ENCODE data around the gene LKAAEAR1.

LKAAEAR1 gene

DNA sequence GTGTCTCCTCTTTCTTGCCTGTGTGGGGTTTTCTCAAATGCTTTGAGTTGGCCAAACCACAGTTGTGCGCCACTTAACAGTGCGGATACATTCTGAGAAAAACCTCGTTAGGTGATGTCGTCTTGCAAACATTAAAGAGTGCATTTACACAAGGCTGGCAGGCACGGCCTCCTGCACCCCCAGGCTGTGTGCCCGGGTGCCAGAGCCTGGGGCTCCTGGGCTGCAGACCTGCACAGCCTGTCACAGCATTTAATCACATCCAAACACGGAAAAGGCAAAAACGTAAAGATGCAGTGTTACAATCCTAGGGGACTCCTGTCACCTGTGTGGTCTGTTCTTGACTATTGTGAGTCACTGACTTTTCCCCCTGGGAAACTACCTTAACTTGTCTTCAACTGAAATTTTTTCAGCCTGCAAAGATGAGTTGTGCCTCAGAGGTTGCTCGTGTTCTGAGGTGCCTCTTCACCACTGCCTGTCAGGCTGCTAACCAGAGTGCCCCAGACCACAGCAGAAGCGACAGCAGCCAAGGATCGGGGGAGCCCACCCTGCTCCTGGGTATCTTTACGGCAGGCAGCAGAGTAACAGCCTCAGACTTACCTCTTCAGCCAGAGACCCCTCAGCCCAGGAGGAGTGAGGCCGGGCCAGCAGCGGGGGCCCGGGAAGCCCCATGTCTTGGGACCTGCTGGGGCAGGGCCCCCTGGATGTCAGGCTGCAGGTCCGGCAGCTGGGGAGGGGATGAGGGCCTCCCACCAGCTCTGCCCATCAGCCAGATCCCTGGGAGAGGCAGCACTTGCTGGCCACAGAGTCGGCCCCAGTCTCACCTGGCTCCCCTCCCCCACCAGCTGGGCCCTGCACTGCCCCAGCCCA is 48.9 kb downstream of the LKAAEAR1 start:
- no peak for DNase-seq

DNA sequence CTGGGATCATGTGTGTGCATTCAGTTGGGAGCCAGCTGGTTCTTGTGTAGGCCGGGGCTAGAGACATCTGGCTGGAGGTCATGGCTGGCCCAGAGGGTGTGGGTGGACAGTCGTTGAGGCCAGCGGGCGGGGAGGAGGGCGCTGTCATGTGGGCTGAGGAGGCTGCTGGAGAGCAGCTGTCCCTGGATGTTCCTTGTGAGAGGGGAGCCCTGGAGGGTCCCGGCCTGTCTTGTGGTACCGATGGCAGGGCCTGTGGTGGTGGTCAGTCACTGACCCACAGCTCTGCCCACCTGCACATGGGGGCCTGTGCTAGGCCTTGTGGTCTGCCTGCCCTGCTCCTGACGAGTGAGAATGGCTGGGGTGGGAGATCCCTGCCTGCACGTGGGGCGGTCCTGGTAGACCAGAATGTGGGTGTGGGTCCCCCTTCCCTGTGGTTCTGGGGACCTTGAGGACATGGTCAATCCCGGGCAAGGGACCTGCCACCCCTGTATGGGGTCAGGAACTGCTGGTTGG is 50.2 kb downstream of the LKAAEAR1 start:
- no peak for DNase-seq
